Erythroblast (primary cell): ENCODE measurements around the gene MAP3K2.

Experiments used
- GATA1 ChIP-seq: IDR thresholded peaks from 2 replicates; pipeline ENCODE4 v1.6.1; 2011; ENCODE audit warnings: low read depth, mild to moderate bottlenecking, control low read depth, low read length, moderate library complexity
- POLR2A ChIP-seq: IDR thresholded peaks from 2 replicates; pipeline ENCODE4 v1.6.1; 2011; ENCODE audit warnings: mild to moderate bottlenecking, low read length

GRCh38 chr2:127270663-127271062 lies 117.1 kb downstream of the MAP3K2 start:
- no peak for TF ChIP-seq POLR2A
- TF ChIP-seq GATA1: no peak
